DMS79 treated with DMSO at 0.1 percent for 48 hours (cell line): ENCODE results near the gene ASPSCR1.
"Not testable (repeated sequence)": the region's sequence is repeated elsewhere in the genome, so short reads cannot be mapped to it uniquely, and the experiment has no call there.

ENCODE experiments used
- DNase-seq: peaks from one replicate; lab custom pipeline; 2025; lab: John Stamatoyannopoulos, UW

ASPSCR1 gene

GRCh38 chr17:81941484-81942166 is 35.8 kb upstream of the ASPSCR1 start:
- DNase-seq, result no peak

- DNase-seq, result no peak
Measured at GRCh38 chr17:81942167-81942553, 35.3 kb upstream of the ASPSCR1 start.

GRCh38 chr17:81944858-81945257 is 32.6 kb upstream of the ASPSCR1 start:
- DNase-seq, result no peak

GRCh38 chr17:81947189-81947588 is 30.2 kb upstream of the ASPSCR1 start, which contains the start of gene MYADML2:
MYADML2 (minus strand) TSS chr17:81947233; CDS start chr17:81941741, 5,492 bp downstream.
- no peak for DNase-seq

- DNase-seq, result no peak
Measured at GRCh38 chr17:81948635-81949378, 28.6 kb upstream of the ASPSCR1 start.

GRCh38 chr17:81950501-81950900 is 26.9 kb upstream of the ASPSCR1 start:
- DNase-seq, result no peak

GRCh38 chr17:81951785-81952684 is 25.4 kb upstream of the ASPSCR1 start:
- no peak for DNase-seq

- DNase-seq, result no peak
Measured at GRCh38 chr17:81952792-81953228, 24.6 kb upstream of the ASPSCR1 start.

- DNase-seq, result not testable (repeated sequence)
Measured at GRCh38 chr17:81953443-81953842, 24.0 kb upstream of the ASPSCR1 start.

GRCh38 chr17:81954131-81955057 is 23.0 kb upstream of the ASPSCR1 start:
- no peak for DNase-seq

GRCh38 chr17:81955058-81955681 is 22.3 kb upstream of the ASPSCR1 start:
- DNase-seq, result no peak

GRCh38 chr17:81955756-81956544 is 21.5 kb upstream of the ASPSCR1 start:
- DNase-seq, result no peak

- DNase-seq, result no peak
Measured at GRCh38 chr17:81956607-81957589, 20.5 kb upstream of the ASPSCR1 start.

GRCh38 chr17:81957691-81958432 is 19.6 kb upstream of the ASPSCR1 start:
- no peak for DNase-seq

- no peak for DNase-seq
Measured at GRCh38 chr17:81958633-81959342, 18.6 kb upstream of the ASPSCR1 start.

GRCh38 chr17:81959362-81960129 is 17.9 kb upstream of the ASPSCR1 start:
- DNase-seq, result no peak
